Stimulated activated CD4-positive, alpha-beta T cell treated with anti-CD3 and anti-CD28 coated beads, Interleukin-15, amount 100 ng/mL, for 1 hour (primary cell): ENCODE results near the gene GVQW3.

Experiments used
- DNase-seq, 2 donors: peaks; one replicate each; pipeline ENCODE4 v3.0.0-alpha.2; 2020; ENCODE audit warnings: low read depth in 1 of 2, low spot score in 1 of 2

The GVQW3 gene

DNA sequence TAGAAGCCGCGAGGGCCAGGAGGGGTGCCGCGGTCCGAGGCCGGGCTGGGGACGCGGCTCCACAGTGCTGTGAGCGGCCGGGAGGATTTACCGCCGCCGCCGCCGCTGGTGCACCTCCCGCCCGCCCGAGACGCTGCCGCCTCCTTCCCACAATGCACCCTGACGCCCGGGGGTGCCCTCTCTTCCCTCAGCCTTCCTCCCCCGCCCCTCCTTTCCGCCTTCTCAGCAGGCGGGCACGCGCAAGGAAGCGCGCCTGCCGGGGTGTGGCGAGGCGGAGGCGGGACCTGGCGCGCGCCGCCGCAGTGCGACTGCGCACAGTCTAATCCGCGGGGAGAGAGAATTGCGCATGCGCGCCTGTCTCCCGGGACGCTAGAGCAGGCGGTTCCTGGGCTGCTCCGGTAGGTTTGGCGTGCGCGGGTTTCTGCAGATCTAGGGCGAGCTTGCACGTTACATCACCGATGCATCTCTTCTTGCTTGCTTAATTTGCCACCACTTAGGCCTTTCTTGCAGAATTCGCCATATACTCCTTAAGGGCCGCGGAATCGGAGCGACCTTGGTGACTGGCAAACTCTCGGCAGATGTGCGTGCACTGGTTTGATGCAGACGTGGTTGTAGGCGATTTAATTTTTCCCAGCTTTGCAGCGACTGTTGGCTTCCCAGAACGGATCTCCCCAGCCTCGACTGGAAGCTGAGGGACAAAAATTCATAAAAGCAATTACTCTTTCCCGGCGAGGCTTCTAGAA lies at the start of gene GVQW3, which contains the start of gene THAP12:
Gene GVQW3, plus strand, starts transcription at position 347 of the 743 bp plus-strand sequence. CDS start 506 bp downstream, outside the sequence.
Gene THAP12, minus strand, starts transcription at position 156 of the 743 bp plus-strand sequence. CDS start 296 bp downstream, outside the sequence.
- DNase-seq = peak; percentile 94 to 96

DNA sequence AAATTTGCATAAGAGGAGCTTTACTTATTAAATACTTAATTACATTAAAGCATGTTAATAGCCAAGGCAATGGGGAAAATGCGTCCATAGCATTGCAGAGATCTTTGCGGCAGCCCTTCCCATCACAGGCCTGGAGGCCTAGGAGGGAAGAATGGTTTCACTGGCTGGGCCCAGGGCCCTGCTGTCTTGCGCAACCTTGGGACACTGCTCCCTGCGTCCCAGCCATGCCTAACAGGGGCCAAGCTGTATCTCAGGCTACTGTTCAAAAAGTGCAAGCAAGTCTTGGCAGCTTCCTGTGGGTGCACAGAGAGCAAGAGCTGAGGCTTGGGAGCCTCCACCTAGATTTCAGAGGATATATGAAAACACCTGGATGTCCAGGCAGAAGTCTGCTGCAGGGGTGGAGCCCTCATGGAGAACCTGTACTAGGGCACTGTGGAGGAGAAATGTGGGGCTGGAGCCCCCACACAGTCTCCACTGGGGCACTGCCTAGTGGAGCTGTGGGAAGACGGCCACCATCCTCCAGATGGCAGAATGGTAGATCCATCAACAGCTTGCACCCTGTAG lies 46.2 kb upstream of the GVQW3 start:
- DNase-seq = no peak

- DNase-seq = no peak
Measured at GRCh38 chr11:76335842-76336241, 45.3 kb upstream of the GVQW3 start.

GRCh38 chr11:76336597-76336996 lies 44.5 kb upstream of the GVQW3 start:
- no peak for DNase-seq

DNA sequence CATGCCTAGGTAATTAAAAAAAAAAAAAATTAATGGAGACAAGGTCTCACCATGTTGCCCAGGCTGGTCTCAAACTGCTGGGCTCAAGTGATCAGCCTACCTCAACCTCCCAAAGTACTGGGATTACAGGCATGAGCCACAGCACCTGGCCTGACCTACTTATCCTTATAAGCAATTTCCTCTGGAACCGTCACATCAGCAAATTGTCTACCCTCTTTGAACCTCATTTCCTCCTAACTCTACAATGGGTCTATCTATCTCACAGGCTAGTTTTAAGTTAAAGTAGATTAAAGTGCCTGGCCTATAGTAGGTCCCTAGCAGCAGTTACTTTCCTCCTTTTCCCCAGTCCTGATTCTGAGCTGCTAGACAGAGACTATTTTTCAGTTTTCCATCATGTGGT lies 43.7 kb upstream of the GVQW3 start:
- no peak for DNase-seq

DNA sequence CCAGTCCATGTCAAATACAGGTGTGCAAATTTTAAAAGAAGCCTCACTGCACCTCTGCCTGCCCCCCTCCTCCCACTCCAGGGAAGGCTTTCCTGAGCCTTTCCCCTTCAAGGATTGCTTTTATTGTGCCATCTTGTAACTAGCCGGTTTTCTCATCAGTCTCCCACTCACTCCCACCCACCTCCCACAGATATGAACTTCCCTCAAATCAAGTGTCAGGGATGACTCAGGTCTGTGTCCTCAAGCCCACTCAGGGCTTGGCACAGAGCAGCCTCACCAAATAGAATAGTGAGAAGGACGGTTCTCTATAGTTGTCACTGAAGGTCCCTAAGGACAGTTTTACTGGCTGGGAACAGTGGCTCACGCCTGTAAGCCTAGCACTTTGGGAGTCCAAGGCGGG lies 43.2 kb upstream of the GVQW3 start:
- no peak for DNase-seq

- DNase-seq = no peak
Measured at GRCh38 chr11:76339221-76339620, 41.9 kb upstream of the GVQW3 start.

DNA sequence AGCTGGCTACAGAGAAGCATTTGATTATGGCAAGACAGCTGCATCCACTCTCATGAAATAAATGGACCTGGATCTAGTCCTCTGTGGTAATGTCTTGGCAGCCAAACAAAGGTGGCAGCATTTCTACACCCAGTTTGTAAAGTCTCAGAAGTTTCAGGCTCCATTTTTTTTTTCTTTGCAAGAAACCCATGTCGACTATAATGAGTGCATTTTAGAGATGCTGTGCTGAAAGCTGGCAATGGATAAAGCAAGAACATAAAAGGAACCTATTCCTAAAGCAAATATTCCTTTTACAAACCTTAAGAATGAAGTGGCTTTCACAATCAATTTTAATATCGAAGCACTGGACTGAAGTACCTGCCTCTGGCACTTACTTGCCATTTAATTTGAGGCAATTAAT lies 33.7 kb upstream of the GVQW3 start:
- no peak for DNase-seq

DNA sequence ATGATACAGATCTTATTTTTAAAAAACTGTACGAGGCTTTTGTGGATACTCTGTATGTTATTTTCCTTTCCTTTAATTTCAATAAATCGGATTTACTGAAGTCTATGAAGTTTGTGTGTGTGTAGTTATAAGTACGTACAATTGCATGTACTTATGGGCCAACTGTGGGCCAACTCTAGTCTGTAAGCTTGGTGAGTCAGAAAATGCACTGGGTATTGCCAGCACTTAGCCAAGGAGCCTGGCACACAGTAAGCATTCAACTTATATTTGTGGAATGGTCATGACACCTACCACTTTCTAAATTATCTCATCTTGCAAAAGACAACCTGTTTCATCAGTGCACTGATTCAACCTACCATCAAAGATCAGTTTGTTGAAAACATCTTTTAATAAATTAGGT lies 32.8 kb upstream of the GVQW3 start:
- DNase-seq = no peak

DNA sequence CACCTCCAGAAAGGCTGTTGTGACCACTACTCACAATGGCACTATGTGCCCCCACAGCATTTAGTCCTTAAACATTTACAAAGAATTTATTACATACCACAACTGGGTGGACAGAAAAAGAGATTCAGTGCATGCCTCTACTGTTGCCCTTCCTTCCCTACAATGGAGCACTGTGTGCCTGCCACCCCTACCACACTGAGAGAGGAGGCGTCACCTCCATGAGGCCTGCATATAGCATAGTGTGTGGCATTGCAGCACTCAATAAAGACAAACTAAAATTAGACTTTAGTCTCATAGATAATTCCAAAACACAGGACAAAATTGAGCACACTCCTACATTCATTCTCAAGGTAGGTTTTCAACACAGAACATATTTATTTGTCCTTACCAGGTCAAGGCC lies 26.0 kb upstream of the GVQW3 start:
- no peak for DNase-seq

DNA sequence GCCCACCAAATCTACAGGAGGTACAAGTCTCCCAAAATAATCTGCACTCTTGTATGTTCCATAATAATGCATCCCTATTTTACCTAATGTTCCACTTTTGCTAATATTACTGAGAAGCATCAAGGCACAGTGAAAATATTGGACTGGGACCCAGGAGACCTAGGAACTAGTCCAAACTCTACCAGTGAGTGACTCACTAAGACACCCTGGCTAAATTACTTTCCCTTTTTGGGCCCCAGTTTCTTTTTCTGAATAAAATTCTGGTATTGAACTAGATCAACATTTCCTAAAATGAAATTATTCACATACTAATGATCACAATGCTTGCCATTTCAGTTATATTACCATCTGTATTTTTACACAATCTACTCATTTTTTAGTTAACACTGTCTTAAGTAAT lies 19.7 kb upstream of the GVQW3 start:
- DNase-seq = no peak

- DNase-seq = no peak
Measured at GRCh38 chr11:76361776-76362175, 19.3 kb upstream of the GVQW3 start.

GRCh38 chr11:76362716-76363115 lies 18.4 kb upstream of the GVQW3 start:
- DNase-seq = no peak

GRCh38 chr11:76365038-76365679 lies 16.0 kb upstream of the GVQW3 start:
- no peak for DNase-seq

GRCh38 chr11:76368490-76368889 lies 12.6 kb upstream of the GVQW3 start:
- DNase-seq = no peak

DNA sequence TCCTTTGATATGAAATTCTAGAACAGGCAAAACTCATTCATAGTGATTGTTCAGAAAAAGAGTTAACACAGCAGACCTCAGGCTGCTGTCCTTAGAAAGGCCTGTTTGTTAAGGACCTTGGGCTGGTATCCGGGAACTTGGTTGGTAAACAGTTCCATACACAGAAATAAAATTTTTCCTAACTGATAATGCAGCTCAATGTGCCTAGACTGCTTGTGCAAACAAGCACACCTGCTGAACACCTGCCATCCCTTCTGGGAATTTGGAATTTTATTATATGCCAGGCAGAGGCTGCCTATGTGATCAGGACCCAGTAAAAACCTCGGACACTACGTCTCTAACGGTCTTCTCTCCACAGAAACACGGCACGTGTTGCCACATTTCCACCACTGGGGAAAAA lies 11.7 kb upstream of the GVQW3 start:
- DNase-seq = no peak

GRCh38 chr11:76371170-76371569 lies 10.0 kb upstream of the GVQW3 start:
- no peak for DNase-seq

DNA sequence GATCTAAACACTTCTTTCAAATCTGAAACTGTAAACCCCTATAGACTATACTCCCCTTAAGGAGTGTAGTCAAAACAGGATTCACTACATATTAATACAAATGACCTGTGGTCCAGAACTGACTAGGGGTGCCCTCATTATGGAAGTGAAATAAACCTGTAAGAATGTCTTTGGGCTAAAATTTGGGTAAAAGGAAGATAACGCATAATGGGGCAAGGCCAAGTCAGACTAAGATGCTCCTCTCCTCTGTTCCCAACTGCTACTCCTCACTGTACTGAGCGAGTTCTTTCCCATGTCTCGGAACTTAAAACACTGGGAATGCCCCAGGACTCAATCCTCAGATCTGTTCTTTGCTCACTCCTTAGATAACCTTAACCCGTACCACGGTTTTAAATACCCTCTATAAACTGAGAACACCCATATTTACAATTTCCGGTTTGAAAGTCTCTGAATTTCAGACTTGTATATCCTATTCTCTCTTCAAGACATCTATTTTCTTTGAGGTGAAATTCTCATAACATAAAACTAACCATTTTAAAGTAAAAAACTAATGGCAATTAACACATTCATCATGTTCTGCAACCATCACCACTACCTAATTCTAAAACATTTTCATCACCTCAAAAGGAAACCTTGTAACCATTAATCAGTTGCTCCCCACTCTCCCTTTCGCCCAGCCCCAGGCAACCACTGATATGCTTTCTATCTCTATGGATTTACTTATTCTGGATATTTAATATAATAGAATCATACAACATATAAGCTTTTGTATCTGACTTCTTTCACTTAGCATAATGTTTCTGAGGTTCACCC lies 4.2 kb upstream of the GVQW3 start:
- DNase-seq = no peak

DNA sequence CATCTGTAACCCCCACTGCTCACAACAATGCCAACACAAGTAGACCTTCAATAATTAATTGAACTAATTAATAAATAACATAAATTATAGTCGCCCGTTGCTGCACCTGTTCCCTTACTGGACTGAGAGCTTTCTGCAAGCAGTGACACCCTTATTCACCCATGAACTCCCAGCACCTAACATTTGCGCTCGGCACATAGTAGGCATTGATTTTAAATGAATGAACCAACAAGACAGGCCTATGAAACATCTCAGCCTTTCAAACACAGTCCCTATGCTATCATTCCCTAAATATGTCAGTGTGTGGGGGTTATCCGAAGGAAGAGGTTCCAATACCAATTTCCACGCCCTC lies 1.3 kb upstream of the GVQW3 start:
- no peak for DNase-seq

DNA sequence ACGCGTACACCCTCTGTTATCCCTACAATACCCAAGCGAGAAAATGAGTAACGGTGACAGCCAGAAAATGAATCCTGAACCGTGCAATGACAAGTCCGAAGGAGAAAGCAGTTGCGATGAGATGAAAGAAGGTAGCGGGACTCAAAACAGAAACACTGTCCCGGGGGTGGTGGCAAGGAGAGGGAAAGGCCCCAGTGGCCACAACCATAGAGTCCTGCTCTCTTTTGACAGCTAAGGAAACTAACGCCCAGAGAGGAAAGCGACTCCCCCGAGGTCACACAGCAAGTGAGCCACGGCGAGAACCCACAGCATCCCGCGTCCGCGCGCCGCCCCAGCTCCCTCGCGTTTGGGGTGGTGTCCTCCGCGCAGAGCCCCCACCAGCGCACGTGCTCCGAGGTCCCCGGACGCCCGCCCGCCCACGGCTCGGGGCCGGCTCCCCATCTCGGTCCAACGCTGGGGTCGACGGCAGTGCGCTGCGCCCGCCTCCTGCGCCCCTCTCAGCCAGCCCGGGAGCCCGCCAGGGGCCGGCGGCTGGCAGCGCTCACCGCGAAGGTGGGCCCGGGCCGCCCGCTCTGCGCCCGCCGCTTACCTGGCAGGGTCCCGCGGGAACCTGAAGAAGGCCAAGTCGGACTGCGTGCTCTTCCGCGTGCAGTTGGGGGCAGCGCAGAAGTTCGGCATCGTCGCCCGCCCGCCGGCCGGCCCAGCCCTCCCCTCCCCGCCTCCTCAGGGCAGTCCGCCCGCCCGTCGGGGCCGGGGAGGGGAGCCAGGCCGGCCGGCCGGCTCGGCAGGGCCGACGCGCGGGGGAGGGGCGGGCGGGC lies 755 bp upstream of the GVQW3 start:
- DNase-seq = peak; percentile 2 to 40

DNA sequence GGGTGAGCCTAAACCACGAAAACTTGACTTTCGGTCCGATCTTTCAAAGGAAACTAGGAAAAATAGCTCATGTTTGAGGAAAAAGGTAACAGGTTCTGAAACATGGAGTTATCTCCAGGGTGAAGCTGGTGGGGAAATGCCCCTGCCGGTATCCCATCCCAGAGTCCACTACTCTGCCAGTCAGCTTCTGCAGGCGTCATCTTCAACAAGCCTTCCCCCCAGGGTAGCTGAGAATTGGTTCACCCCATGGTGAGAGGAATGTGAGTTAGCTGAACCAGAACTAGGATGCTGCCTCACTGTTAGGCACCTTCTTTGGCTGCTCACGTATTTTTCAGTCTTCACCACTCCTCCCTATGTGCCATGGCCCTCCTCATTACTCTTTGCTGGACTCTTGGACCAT lies 1.1 kb downstream of the GVQW3 start:
- no peak for DNase-seq
